Mesenchymal stem cell (in vitro differentiated cells and primary cell): Measurements from ENCODE around the gene PLA2G6.

Source experiments
- DNase-seq: peaks from one replicate; pipeline ENCODE4 v3.0.0-alpha.2; 2013
- H2AFZ ChIP-seq: one replicate; pipeline ENCODE4 v1.6.1; 2013; ENCODE audit warnings: low read depth, mild to moderate bottlenecking, control low read depth, inconsistent platforms, low read length, moderate library complexity
- H2AK5ac ChIP-seq: 2 replicates; pipeline ENCODE4 v1.6.1; 2013; ENCODE audit warnings: low read length, moderate library complexity, mild to moderate bottlenecking, inconsistent platforms; ENCODE audit not compliant: severe bottlenecking
- H2BK120ac ChIP-seq: one replicate; pipeline ENCODE4 v1.6.1; 2013; ENCODE audit warnings: low read depth, mild to moderate bottlenecking, inconsistent platforms, low read length, moderate library complexity
- H2BK12ac ChIP-seq, 2 experiments: one replicate each; pipeline ENCODE4 v1.6.1; 2013; ENCODE audit warnings: inconsistent platforms in 2 of 2, low read length in 2 of 2, mild to moderate bottlenecking in 2 of 2, moderate library complexity in 2 of 2, control low read depth in 1 of 2
- H2BK15ac ChIP-seq: one replicate; pipeline ENCODE4 v1.6.1; 2013; ENCODE audit warnings: mild to moderate bottlenecking, low read depth, inconsistent platforms; ENCODE audit not compliant: poor library complexity, severe bottlenecking
- H2BK5ac ChIP-seq: 2 replicates; pipeline ENCODE4 v1.6.1; 2013; ENCODE audit warnings: low read depth, mild to moderate bottlenecking, low read length, control low read depth, inconsistent platforms; ENCODE audit not compliant: poor library complexity, severe bottlenecking
- H3K14ac ChIP-seq, 2 experiments: one replicate each; pipeline ENCODE4 v1.6.1; 2013; ENCODE audit warnings: inconsistent platforms in 2 of 2, low read length in 2 of 2, control low read depth in 1 of 2, mild to moderate bottlenecking in 1 of 2, moderate library complexity in 1 of 2
- H3K18ac ChIP-seq, 2 experiments: one replicate each; pipeline ENCODE4 v1.6.1; 2013; ENCODE audit warnings: inconsistent platforms in 2 of 2, low read length in 2 of 2, control low read depth in 1 of 2, low read depth in 1 of 2, mild to moderate bottlenecking in 1 of 2
- H3K23ac ChIP-seq, 2 experiments: one replicate each; pipeline ENCODE4 v1.6.1; 2013; ENCODE audit warnings: inconsistent platforms in 2 of 2, low read length in 2 of 2, mild to moderate bottlenecking in 2 of 2, moderate library complexity in 2 of 2, control low read depth in 1 of 2
- H3K27ac ChIP-seq: 2 replicates; pipeline ENCODE4 v1.5.1; 2013; ENCODE audit warnings: mild to moderate bottlenecking, moderate library complexity, low read length, control low read depth, inconsistent platforms; ENCODE audit not compliant: poor library complexity, severe bottlenecking
- H3K27me3 ChIP-seq, 2 experiments: 2 replicates each; pipeline versions ENCODE4 v1.6.1 to v1.7.0; 2013; ENCODE audit warnings: low read length in 2 of 2, mild to moderate bottlenecking in 2 of 2, moderate library complexity in 2 of 2, control low read depth in 1 of 2, inconsistent platforms in 1 of 2; ENCODE audit not compliant: control insufficient read depth in 1 of 2, insufficient read depth in 1 of 2
- H3K36me3 ChIP-seq, 2 experiments: 2 replicates each; pipeline versions ENCODE4 v1.6.1 to v1.7.0; 2013; ENCODE audit warnings: low read length in 2 of 2, control low read depth in 1 of 2, inconsistent platforms in 1 of 2, low read depth in 1 of 2, mild to moderate bottlenecking in 1 of 2; ENCODE audit not compliant: insufficient read depth in 2 of 2, control insufficient read depth in 1 of 2
- H3K4ac ChIP-seq, 2 experiments: one replicate each; pipeline ENCODE4 v1.6.1; 2013; ENCODE audit warnings: inconsistent platforms in 2 of 2, low read length in 2 of 2, mild to moderate bottlenecking in 2 of 2, moderate library complexity in 2 of 2, control low read depth in 1 of 2, low read depth in 1 of 2
- H3K4me1 ChIP-seq: 2 replicates; pipeline ENCODE4 v1.6.1; 2013; ENCODE audit warnings: low read depth, low read length, control low read depth; ENCODE audit not compliant: control insufficient read depth, insufficient read depth
- H3K4me2 ChIP-seq: 2 replicates; pipeline ENCODE4 v1.6.1; 2013; ENCODE audit warnings: low read length, mild to moderate bottlenecking, inconsistent platforms; ENCODE audit not compliant: poor library complexity, severe bottlenecking
- H3K4me3 ChIP-seq, 2 experiments: 2 replicates each; pipeline versions ENCODE4 v1.5.1 to v1.7.0; 2013; ENCODE audit warnings: low read length in 2 of 2, mild to moderate bottlenecking in 2 of 2, control low read depth in 1 of 2, low read depth in 1 of 2; ENCODE audit not compliant: insufficient read depth in 1 of 2
- H3K79me1 ChIP-seq: replicated peaks from 2 replicates; pipeline ENCODE4 v1.6.1; 2013; ENCODE audit warnings: mild to moderate bottlenecking, control low read depth, low read length, inconsistent platforms; ENCODE audit not compliant: poor library complexity, severe bottlenecking
- H3K9ac ChIP-seq: 2 replicates; pipeline ENCODE4 v1.7.0; 2013; ENCODE audit warnings: mild to moderate bottlenecking, low read length, moderate library complexity
- H3K9me3 ChIP-seq: 2 replicates; pipeline ENCODE4 v1.7.0; 2013; ENCODE audit warnings: mild to moderate bottlenecking, low read length; ENCODE audit not compliant: control insufficient read depth
- H4K8ac ChIP-seq: one replicate; pipeline ENCODE4 v1.6.1; 2013; ENCODE audit warnings: inconsistent platforms, mild to moderate bottlenecking, low read length, moderate library complexity
- H4K91ac ChIP-seq: one replicate; pipeline ENCODE4 v1.6.1; 2013; ENCODE audit warnings: mild to moderate bottlenecking, low read length, inconsistent platforms
- WGBS: methylation state at CpG from one replicate; pipeline ENCODE4 v1.1.7; 2013; ENCODE audit warnings: mixed read lengths; 5-methylcytosine and 5-hydroxymethylcytosine counted together

Gene PLA2G6

GRCh38 chr22:38144025-38144405 lies 37.6 kb downstream of the PLA2G6 start:
- Histone ChIP-seq H4K91ac (peak overlapping the region; percentile 72), H3K79me1 (peaks cover 2% of the 10 kb centered on the region), H3K4me1 (peaks cover 18% of the 10 kb centered on the region), H3K4me2 (no peak overlapping the region), H3K14ac (no peak overlapping the region), H3K18ac (no peak overlapping the region), H2BK15ac (no peak overlapping the region), H2BK120ac (no peak overlapping the region), H2AK5ac (no peak overlapping the region), H2BK5ac (no peak overlapping the region), H2AFZ (no peak overlapping the region), H2BK12ac (no peak overlapping the region), H3K27me3 (no peaks in the 10 kb centered on the region), H3K9me3 (no peaks in the 10 kb centered on the region), H3K9ac (no peak overlapping the region), H3K4ac (no peak overlapping the region), H4K8ac (no peak overlapping the region), H3K23ac (no peak overlapping the region), H3K27ac (no peak overlapping the region), H3K4me3 (no peak overlapping the region), H3K36me3 (peaks cover 9% of the 10 kb centered on the region in 2 experiments)
- 97% methylated on average over 5 of the region's 5 CpGs for WGBS
- DNase-seq = no peak

- DNase-seq = no peak
- no peak overlapping the region for H4K91ac ChIP-seq
Observed at GRCh38 chr22:38142606-38143005, 39.0 kb downstream of the PLA2G6 start.

GRCh38 chr22:38141217-38141973 lies 40.2 kb downstream of the PLA2G6 start:
- Histone ChIP-seq H3K4me3 (no peak overlapping the region), H2AFZ (no peak overlapping the region), H3K4me1 (peaks cover 12% of the 10 kb centered on the region), H3K27ac (no peak overlapping the region), H3K9me3 (no peaks in the 10 kb centered on the region), H3K18ac (no peak overlapping the region), H3K4me2 (no peak overlapping the region), H2AK5ac (no peak overlapping the region), H2BK120ac (no peak overlapping the region), H3K4ac (no peak overlapping the region), H3K79me1 (peaks cover 2% of the 10 kb centered on the region), H2BK12ac (no peak overlapping the region), H4K8ac (no peak overlapping the region), H3K9ac (no peak overlapping the region), H3K36me3 (peaks cover 9 to 19% of the 10 kb centered on the region in 2 experiments), H2BK5ac (no peak overlapping the region), H2BK15ac (no peak overlapping the region), H4K91ac (no peak overlapping the region), H3K14ac (no peak overlapping the region), H3K23ac (no peak overlapping the region), H3K27me3 (no peaks in the 10 kb centered on the region)
- DNase-seq = no peak
- 97% methylated on average over 16 of the region's 16 CpGs for WGBS

More at GRCh38 chr22:38142606-38143005, 39.0 kb downstream of the PLA2G6 start:
- H2BK15ac ChIP-seq = no peak overlapping the region
- no peak overlapping the region for H4K8ac ChIP-seq
- no peaks in the 10 kb centered on the region for H3K27me3 ChIP-seq
- H3K9ac ChIP-seq = no peak overlapping the region
- H2BK5ac ChIP-seq = no peak overlapping the region
- H3K4ac ChIP-seq = no peak overlapping the region
- H2BK120ac ChIP-seq = no peak overlapping the region
- H3K18ac ChIP-seq = no peak overlapping the region
- H3K9me3 ChIP-seq = no peaks in the 10 kb centered on the region
- peaks cover 15% of the 10 kb centered on the region for H3K4me1 ChIP-seq
- peak overlapping the region in 1 of 2 experiments; percentile 66 for H3K14ac ChIP-seq
- H3K23ac ChIP-seq = no peak overlapping the region
- H2AK5ac ChIP-seq = no peak overlapping the region
- WGBS = 96% methylated on average over 5 of the region's 5 CpGs
- no peak overlapping the region for H3K4me3 ChIP-seq
- H2AFZ ChIP-seq = no peak overlapping the region
- H3K4me2 ChIP-seq = no peak overlapping the region
- peaks cover 9 to 16% of the 10 kb centered on the region in 2 experiments for H3K36me3 ChIP-seq
- H3K27ac ChIP-seq = no peak overlapping the region
- H3K79me1 ChIP-seq = peaks cover 2% of the 10 kb centered on the region
- no peak overlapping the region for H2BK12ac ChIP-seq

DNA sequence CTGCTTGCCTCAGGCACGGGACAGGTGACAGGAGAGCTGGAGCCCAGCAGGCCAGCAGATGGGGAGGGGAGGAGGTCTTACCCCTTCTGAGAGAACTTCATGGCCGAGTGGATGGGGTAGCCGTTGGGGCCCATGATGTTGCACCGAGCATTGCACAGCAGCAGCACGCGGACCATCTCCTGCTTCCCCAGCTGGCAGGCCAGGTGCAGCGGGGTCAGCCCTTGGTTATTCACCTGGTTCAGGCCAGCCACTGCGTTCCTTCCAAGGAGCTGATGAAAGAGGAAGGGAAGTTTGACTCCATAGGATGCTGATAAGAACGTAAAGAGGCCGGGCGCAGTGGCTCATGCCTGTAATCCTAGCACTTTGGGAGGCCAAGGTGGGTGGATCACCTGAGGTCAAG lies 41.7 kb downstream of the PLA2G6 start:
- Histone ChIP-seq H3K4me2 (no peak overlapping the region), H2AFZ (no peak overlapping the region), H3K36me3 (peaks cover 9 to 24% of the 10 kb centered on the region in 2 experiments), H3K27me3 (no peaks in the 10 kb centered on the region), H3K23ac (no peak overlapping the region), H3K27ac (no peak overlapping the region), H2BK5ac (no peak overlapping the region), H2BK15ac (no peak overlapping the region), H4K8ac (no peak overlapping the region), H3K4me3 (no peak overlapping the region), H2BK120ac (no peak overlapping the region), H2BK12ac (no peak overlapping the region), H3K4me1 (peaks cover 7% of the 10 kb centered on the region), H3K4ac (no peak overlapping the region), H3K9ac (no peak overlapping the region), H3K18ac (no peak overlapping the region), H3K14ac (no peak overlapping the region), H3K79me1 (no peaks in the 10 kb centered on the region), H2AK5ac (no peak overlapping the region), H3K9me3 (no peaks in the 10 kb centered on the region), H4K91ac (no peak overlapping the region)
- 95% methylated on average over 11 of the region's 11 CpGs for WGBS
- DNase-seq = no peak
